NCI-H1105 treated with DMSO at 0.1 percent for 48 hours (cell line): Measurements from ENCODE around the gene CAMK2B.

Source experiments
- DNase-seq: peaks from one replicate; lab custom pipeline; 2025; lab: John Stamatoyannopoulos, UW

CAMK2B gene

DNA sequence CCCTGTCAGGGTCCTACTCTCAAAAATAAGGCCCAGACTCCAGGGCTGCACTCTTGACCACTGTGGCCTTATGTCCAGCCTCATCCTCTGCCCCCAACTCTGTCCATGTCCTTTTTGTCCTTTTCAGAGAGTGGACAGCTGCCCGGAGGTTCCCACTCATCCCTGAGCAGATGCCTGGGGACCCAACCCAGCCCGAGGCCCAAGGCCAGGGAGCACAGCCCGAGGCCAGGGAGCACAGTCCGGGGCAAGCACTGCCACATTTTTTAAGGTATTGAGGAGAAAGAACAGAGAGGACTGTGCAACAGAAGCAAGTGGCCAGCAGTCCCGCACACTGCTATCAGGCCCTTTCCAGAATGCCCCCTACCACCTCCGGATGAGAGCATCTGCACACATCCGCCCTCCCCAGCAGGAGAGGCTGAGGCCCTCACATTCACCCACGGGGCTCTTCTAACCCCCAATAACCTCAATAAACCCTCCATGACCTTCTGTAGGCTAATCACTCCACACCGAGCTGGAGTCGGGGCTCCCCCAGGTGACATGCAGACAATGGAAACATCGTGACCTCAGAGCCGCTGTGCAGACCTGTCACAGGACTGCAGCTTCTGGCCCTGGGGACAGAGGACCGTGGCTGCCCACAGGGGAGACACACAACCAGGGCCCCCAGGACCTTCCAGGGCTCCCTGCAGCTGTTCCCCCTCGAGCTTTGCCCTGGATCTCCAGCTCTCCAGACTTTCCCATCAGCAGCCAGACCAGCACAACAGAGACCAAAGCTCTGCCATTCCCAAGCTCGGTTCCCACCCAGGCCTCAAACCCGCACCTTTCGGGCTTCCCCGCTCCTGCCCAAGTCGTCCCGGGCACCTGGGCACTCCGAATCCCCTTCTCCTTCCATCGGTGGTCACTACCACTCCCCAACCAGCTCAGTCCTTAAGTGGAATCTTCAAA lies 51.4 kb downstream of the CAMK2B start:
- no peak for DNase-seq

DNA sequence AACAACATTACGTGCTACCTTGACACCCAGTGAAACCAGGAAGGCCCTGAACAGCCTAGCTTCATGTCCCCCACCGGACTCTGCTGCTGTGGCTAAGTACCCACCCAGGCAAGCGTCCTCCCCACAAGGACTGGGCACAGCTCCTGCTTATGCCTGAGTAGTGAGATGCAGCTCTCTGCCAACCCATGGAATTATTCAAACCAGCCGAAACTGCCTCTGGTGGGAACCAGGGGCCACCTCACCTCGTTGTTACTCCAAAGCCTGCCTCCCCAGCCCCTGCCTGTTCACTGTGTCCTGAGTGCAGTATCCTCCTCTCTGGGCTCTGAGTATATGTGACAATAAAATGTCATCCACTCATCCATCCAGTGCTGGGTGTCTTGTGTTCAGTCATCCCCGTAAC lies 52.4 kb downstream of the CAMK2B start:
- DNase-seq = no peak

DNA sequence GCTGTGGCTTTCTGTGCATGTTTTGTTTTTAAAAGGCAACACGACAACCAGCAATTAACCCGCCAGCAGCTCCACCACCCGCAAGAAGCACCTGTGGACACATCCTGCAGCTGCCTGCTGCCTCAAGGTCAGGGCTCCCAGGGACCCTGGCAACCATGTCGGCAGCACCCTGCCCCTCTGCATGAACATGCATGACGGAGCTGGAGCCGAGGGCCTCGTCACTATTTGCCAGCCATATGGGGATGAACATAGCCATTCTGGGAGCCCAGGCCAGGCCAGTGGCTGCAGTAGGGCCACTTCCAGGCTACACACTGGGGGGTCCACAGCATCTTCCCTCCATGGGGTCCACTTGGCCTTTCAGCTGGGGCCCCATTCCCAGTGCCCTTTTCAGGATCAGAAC lies 52.9 kb downstream of the CAMK2B start:
- DNase-seq = no peak

DNA sequence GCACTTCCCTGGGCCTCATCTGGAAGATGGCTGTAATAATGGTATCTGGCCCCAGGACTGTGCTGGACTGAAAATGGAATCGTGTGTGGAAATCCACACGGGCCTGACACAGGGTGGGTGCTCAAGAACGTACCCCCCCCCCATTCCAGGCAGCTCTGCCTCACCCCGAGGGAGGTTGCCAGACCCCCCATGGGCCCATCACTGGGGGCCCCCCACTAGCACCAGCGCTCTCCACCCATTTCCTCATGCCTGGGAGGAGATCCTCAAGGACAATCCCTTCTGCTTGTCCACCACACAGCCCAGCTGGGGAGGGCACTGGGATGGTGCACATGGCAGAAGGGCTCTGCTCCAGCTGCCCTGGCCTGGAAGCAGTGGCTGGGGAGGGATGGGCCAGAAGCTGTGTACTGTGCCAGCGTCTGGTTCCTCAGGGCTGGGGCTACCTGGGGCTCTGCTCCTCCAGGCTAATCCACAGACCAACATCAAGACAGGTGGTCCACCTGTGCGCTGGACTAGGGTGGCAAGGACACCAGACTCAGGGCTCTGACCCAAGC lies 55.4 kb downstream of the CAMK2B start:
- DNase-seq = no peak

DNA sequence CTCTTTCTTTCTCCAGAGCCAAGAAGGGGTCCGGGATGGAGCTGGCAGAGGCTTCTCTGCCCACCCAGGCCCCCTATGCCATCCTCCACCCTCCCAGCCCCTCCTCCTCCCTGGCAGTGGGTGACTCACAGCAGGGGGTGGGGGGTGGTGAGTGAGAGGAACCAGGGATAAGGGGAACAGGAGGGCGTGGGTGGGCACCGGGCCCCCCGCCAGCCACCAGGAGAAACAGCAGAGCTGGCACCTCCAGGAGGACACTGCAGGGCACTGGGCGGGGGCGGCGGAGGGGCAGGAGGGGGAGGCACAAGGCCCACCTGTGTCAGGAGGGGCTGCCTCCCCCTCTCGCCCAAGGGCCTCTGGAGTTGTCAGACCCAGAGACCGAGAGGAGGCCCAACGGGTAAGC lies 56.0 kb downstream of the CAMK2B start:
- no peak for DNase-seq

DNA sequence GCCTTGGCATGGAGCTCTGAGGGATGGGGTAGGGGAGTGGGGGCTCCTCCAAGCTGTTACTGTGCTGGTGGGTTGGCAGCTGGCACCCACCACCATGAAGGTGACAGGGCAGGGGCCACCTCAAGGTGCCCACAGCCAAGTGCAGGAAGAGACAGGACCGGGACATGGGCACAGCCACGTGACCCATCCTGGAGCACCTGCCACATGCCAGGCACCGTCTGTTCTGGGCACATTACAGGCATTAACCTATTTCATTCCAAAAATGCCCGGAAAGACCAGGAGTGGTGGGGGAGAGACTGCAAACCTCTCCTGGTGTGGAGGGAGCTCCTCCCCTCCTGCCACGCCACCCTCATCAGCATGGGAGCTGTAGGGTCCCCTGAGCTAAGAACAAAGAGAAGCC lies 56.7 kb downstream of the CAMK2B start:
- DNase-seq = no peak

DNA sequence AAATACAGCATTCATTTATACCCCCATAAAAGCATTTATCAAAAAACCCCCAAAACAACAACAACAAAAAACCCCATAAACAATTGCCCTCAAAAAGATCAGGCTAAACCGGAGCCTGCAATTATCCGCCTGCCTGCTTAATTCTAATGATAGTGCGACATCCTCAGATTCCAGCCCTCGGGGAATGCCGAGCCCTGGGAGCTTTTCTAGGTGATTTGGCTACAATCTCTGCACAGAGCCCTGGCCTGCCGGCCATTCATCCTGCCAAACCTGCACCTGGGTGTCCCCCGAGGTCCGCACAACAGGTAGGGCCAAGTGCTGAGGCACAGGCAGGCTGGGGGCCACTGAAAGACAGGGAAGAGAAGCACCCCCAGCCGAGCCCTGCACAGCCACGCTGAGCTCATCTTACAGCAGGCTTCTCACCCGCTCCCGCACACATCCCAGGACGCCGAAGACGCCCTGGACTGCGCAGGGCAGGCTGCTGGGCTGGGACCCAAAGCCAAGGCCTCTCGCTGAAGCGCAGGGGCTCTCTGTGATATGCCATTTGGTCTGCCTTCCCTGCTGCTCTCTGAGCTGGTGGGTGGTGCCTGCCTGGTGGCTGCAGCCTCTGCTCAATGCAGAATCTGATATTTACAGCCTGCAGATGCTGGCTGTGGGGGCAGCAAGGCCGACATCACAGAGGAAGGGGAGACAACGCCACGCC lies 57.5 kb downstream of the CAMK2B start:
- DNase-seq = no peak

DNA sequence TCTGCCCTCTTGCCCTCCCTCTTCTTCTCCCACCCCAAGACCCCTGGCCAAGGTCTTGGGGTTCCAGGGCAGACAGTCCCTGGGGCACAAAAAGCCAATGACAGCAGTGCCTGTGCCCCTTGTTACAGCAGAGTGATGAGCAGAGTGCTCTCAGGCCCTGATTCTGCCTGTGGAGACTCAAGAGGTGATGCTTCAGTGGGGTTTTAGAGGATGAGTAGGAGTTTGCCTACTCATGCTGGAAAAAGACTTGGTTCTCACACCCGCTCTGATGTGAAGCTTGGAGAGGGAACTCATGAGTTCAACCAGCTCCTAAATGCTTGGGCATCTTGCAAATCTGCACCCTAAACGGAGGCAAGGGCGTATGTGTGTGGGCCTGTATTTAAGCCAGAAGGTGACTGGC lies 58.2 kb downstream of the CAMK2B start:
- no peak for DNase-seq

DNA sequence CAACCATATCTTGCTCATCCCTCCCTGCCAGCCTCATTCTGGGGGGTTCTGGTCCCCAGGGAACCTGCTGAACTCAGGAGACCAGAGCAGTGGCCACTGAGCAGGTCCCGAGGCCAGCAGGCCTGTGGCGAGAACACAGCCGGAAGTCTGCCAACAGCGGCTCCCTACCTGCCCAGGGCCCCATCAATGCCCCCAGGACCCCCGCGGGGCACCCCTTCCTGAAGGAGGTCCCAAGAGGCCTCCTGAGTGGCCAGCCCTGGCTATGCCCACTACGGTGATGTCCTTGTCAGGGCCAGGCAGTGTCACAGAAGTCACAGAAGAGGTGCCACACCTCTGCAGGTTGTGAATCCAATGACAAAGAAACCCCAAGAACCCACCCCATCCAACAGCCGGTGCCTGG lies 58.9 kb downstream of the CAMK2B start:
- DNase-seq = no peak

DNA sequence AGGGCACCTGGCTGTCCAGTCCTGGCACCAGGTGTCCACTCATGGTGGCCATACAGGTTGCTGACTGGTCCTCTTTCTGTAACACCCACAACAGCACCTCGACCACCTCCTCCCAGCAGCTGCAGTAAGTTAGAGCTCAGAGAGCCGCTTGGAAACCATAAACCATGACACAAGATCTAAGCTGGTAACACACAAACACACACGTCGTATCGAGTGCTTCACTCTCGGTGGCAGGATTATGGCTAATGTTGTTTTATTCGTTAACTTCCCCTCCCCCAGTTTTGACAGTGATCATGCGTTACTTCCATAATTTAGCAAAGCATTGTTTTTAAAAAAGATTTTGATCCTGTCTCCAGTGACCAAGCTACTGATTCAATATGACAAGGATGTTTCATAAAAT lies 59.7 kb downstream of the CAMK2B start:
- DNase-seq = no peak

DNA sequence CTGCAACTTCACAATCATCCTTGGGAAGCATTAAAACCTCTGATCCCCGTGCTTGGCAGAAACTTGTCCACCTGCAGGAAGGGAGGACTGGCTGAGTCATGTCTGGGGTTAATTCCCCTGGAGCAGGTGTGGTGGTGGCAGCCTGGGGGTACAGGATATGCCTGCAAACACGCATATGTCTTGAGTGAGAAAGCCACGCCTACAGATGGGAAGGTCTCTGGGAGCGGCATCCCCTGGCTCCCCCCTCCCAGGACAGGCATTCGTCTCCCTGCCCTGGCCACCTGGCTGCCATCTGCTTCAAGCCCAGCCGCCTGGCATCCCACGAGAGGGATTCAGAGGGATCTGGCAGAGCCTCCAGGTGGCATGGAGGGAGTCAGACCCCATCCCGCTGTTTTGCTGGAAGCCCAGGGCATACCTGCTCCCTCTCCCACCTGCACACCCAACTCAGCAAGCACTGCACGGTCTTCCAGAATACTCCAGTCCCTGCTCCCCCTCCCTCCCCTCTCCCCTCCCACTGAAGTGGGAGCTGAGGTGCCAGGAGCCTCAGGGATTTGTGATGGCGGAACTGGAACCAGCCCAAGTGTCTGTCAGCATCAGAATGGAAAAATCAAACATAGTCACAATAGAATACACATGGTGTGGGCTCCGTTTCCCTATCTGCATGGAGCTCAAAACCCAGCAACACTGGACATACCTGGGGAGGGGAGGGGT lies 61.0 kb downstream of the CAMK2B start:
- DNase-seq = peak; percentile 94

DNA sequence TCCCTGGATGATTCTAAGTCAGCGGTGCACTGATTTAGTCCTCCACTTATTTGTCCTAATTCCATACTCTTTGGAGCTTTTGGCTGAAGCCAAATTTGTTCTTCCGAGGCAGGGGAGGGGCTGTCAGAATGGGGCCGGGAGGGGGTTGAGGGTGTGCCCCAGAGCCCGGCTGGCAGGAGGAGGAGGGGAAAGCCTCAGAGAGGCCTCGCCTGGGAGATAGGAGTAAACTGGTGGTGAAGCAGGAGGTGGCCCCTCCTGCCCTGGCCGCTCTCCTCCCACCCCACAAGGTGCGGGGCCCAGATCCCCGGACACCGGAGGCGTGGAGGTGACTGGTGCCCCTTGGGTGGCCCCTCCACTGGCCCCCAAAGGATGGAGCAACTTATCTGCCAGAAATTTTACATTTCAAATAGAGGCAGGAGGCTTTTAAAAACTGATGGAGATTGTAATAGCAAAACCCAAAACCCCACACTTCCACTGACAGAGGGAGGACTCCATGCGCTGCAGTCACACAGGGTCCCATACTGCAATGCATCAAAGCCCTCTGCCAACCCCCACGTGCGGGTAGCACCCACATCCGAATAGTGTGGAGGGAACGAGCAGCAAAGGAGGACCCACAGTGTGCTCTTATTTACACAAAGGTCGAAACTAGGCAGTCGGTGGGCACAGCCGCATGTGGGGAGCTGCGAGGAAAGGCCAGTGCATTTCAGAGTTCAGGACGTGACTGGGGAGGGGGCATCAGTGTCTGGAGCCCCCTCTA lies 61.9 kb downstream of the CAMK2B start:
- no peak for DNase-seq

DNA sequence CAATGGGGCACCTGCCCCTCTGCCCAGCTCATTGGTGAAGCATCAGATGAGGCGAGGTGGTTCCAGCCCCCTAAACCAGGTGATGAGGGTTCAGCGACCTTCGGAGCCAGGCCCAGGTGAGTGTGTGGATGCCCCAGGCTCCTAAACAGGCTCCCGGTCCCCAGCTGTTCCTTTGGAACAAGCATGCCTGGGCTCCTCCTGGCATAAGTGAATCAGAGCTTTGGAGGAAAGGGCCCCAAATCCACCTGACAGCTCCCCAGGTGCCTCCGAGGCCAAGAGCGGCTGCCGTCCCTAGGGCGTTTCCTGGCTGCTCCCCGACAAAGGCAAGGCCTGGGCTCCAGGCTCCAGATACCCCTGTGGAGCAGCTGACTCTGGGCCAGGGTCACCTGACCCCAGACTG lies 63.4 kb downstream of the CAMK2B start:
- DNase-seq = no peak

DNA sequence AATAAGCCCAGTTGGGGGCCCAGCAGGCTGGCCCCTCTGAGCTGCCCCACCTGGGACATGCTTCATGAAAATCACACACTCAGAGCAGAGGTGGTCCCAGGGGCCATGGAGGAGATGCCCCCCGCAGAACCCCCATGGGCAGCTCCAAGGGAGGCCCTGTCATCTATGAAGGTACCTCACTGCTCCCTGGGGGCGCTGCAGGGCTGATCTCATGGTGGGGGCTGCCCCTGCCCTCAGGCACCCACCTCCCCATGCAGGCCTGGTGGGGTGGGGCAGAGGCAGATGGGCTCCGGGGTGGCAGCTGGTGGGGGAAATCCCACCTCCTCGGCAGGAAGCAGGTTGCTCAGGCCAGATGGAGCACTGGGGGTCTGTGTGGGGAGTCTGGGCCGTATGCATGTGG lies 64.2 kb downstream of the CAMK2B start:
- DNase-seq = no peak

DNA sequence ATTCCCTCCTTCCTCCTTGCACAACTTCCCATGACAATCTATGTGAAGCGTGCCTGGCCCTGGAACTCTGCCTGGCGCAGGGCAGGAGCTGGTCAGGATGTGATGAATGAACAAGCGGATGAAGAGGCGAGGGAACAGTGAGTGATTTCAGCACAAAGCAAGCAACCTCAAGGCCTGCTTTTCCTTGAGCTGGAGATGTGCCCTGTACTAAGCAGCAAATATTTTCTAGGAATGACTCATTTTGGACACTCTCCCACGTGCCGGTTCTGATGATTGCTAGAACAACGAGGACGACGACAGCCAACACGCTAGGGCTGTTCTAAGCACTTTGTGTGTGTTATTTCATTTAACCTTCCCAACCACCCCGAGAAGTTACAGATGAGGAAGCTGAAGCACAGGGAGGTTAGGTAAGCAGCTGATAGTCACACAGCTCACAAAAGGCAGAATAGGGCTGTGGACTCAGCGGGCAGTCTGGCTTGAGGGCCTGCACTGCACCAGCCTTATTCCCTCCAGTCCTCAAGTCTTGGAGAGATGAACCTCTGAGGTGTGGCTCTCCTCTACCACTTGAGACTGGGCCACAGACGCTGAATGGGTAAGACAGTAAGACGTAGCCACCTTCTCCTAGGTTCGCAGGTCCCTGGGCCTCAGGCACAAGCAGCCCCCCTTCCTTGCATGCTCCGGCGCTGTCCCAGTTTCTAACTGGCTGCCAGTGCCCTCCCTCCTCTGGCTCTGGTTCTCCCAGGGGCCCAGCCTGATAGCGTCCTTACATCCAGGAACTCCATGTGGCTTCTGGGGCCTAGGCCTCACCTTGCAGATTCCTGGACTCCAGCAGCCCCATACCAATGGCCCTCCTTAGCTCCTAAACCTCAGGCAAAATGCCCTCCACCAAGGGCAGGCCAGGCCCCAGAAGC lies 65.6 kb downstream of the CAMK2B start:
- no peak for DNase-seq

DNA sequence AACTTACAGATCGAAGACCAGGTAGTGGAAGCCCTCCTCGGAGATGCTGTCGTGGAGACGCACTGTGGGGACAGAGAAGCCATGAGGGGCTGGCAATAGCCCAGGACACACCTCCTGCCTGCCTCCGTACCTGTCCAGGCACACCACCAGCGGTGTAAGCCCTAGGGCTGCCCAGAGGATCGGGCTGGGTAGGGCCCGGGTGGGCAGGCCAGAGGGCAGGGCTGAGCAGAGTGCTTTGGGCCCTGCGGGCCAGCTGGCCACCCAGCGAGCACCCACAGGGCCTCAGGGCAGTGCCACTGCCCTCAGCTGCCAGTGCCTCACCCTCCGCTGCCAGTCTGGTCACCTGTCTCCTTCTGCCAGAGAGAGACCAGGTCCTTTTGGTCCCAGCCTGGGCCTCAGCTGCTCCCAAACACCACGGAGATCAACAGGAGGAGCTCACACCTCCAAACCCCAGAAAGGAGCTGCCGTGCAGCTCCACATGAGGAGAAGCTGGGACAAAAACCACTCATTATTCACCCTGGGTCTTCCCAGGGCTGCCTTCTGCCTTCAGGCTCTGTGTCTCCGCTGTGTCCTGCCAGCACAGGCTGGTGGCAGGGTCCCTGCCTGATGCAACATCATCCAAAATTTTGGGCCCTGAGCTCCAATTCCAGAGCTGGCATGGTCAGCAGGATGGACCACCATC lies 66.4 kb downstream of the CAMK2B start:
- DNase-seq = no peak

DNA sequence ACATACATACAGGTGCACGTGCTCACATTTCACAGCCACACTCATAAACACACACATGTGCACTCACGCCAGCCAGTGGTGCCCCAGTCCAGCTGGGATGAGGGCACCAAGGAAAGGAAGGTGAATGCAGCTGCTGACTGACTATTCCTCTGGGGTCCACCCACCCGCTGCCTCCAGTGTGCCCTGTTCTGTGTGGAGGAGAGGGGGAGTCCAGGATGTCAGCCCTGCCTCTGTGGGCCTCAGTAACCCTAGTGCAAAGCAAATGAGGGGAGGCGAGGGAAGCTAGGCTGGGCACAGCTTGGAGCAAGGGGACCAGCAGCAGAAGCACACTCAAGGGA lies 67.0 kb downstream of the CAMK2B start:
- no peak for DNase-seq

DNA sequence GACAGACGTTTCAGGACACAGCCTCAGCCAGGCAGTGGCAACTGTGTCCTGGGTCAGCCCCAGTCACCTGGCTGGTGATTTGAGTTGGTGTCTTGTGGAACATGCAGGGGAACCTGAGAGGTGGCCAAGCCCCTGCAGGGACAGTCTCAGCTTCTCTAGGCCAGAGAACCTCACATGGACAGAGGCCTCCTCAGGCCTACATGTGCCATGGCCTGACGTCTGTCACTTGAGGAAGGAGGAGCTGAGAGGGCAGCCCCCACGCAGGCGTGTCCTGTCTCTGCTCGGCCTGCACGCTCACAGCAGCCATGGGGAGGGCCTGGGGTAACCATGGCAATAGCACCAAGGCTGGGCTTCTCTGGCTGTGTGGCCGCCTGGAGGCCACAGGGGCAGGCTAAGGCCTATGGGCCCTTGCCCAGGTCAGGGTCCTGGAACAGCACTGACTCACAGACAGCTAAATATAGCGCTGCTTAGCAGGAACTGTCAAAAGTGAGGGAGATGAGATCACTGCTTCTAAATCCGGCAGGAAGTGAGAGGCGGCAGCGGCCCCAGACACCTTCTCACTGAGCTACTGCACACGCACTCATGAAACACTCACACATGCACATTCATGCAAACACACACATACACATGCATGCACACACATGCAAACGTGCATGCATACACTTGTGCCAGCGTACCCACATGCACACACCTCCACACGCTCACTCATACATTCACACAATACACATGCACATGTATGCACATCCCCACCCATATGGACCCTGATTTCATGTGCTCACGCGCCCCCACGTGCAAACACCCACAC lies 67.6 kb downstream of the CAMK2B start:
- DNase-seq = no peak

DNA sequence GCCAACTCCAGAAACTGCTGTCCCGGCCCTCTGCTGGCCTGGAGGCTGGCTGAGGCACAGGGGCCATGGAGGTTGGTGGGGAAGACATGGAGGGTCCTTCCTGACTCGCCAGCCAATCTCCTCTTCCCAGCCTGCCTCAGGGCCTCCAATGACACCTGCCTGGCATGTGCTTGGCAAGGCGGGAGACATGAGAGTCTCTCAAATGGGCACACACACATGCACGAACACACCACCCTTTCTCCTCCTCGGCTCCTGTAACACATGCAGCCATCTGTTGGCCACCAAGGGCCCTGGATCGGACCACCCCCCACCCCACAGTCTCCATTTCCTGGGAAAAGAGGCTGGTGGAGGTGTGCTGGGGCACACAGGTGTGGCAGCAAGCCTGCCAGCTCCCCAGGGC lies 68.2 kb downstream of the CAMK2B start:
- no peak for DNase-seq
